ENCODE measurements around the gene TREML4. TPM values are rescaled to one million over a fixed set of nuclear protein-coding genes. Genes with fewer than 3 reads are reported as not detected.

The TREML4 gene
- total RNA-seq, result not detected
- polyA plus RNA-seq, result not detected

GRCh38 chr6:41228096-41228495 is at the start of gene TREML4:
TSS of gene TREML4 (plus strand) at chr6:41228349. CDS start at chr6:41228428, 79 bp downstream.
- Histone ChIP-seq H3K4me3 (no peak within 1 kb of the TSS), H3K27ac (no peak within 1 kb of the TSS), H3K27me3 (peaks cover 0 to 5% (median 0%) of the 10 kb centered on the region in 4 donors), H3K36me3 (no peaks in the 10 kb centered on the region), H3K9me3 (no peaks in the 10 kb centered on the region), H3K4me1 (no peaks in the 10 kb centered on the region)
- TF ChIP-seq CTCF (IDR thresholded peaks at IDR 0.05), result no peak
- intact Hi-C loops (cut with DNase I), result no loop called here
- no peak for FAIRE-seq
- whole genome bisulfite sequencing, 2 donors, result 62 to 67% methylated on average over 4 to 5 of the region's 5 CpGs
- DNase-seq, result no peak
- peak in 1 of 4 donors; percentile 38 for ATAC-seq

GRCh38 chr6:41179163-41179562 is 49.0 kb upstream of the TREML4 start:
- WGBS, 2 donors, result 39 to 52% methylated on average over 4 of the region's 4 CpGs
- TF ChIP-seq CTCF (IDR thresholded peaks at IDR 0.05), result no peak
- Histone ChIP-seq H3K27ac (no peak overlapping the region), H3K36me3 (no peaks in the 10 kb centered on the region), H3K9me3 (no peaks in the 10 kb centered on the region), H3K27me3 (no peaks in the 10 kb centered on the region), H3K4me3 (no peak overlapping the region), H3K4me1 (no peaks in the 10 kb centered on the region)
- ATAC-seq (no peak), DNase-seq (no peak), FAIRE-seq (no peak)
- intact Hi-C loops (cut with DNase I), result no loop called here

- H3K4me1 ChIP-seq, result no peaks in the 10 kb centered on the region
- 56 to 86% methylated on average over 1 of the region's 1 CpG for WGBS, 2 donors
Observed at GRCh38 chr6:41181566-41181965, 46.6 kb upstream of the TREML4 start.

GRCh38 chr6:41182069-41183034 is 45.8 kb upstream of the TREML4 start:
- Histone ChIP-seq H3K27me3 (no peaks in the 10 kb centered on the region), H3K9me3 (no peaks in the 10 kb centered on the region), H3K4me1 (no peaks in the 10 kb centered on the region), H3K36me3 (no peaks in the 10 kb centered on the region), H3K4me3 (no peak overlapping the region), H3K27ac (peak overlapping the region in 1 of 4 donors; percentile 42)
- FAIRE-seq, result no peak
- 68 to 76% methylated on average over 4 of the region's 4 CpGs for WGBS, 2 donors
- TF ChIP-seq CTCF (IDR thresholded peaks at IDR 0.05), result peak in 3 of 4 donors; percentile 23 to 40 (median 36)
- intact Hi-C loops (cut with DNase I), result no loop called here
- peak in 3 of 4 donors; percentile 80 to 89 (median 87) for ATAC-seq
- peak in 2 of 6 donors; percentile 22 to 30 for DNase-seq

More at GRCh38 chr6:41181566-41181965, 46.6 kb upstream of the TREML4 start:
- ATAC-seq (no peak), FAIRE-seq (no peak), DNase-seq (no peak)
- H3K27ac ChIP-seq, result no peak overlapping the region
- intact Hi-C loops (cut with DNase I), result no loop called here
- no peaks in the 10 kb centered on the region for H3K27me3 ChIP-seq
- H3K9me3 ChIP-seq, result no peaks in the 10 kb centered on the region
- no peak overlapping the region for H3K4me3 ChIP-seq
- TF ChIP-seq CTCF (IDR thresholded peaks at IDR 0.05), result no peak
- H3K36me3 ChIP-seq, result no peaks in the 10 kb centered on the region

- FAIRE-seq (no peak), DNase-seq (no peak), ATAC-seq (no peak)
- H3K27ac ChIP-seq, result no peak overlapping the region
- H3K27me3 ChIP-seq, result no peaks in the 10 kb centered on the region
- intact Hi-C loops (cut with DNase I), result no loop called here
- H3K4me1 ChIP-seq, result no peaks in the 10 kb centered on the region
- no peak overlapping the region for H3K4me3 ChIP-seq
- WGBS, 2 donors, result 72 to 79% methylated on average over 7 of the region's 7 CpGs
- no peaks in the 10 kb centered on the region for H3K36me3 ChIP-seq
- no peaks in the 10 kb centered on the region for H3K9me3 ChIP-seq
- TF ChIP-seq CTCF (IDR thresholded peaks at IDR 0.05), result no peak
Observed at GRCh38 chr6:41184761-41185160, 43.4 kb upstream of the TREML4 start.

Measured in pancreas (tissue), 10 donors.